Measurements from ENCODE around the gene MPC1.
"Not testable (repeated sequence)": the region's sequence is repeated elsewhere in the genome, so short reads cannot be mapped to it uniquely, and the experiment has no call there.

MPC1 gene

DNA sequence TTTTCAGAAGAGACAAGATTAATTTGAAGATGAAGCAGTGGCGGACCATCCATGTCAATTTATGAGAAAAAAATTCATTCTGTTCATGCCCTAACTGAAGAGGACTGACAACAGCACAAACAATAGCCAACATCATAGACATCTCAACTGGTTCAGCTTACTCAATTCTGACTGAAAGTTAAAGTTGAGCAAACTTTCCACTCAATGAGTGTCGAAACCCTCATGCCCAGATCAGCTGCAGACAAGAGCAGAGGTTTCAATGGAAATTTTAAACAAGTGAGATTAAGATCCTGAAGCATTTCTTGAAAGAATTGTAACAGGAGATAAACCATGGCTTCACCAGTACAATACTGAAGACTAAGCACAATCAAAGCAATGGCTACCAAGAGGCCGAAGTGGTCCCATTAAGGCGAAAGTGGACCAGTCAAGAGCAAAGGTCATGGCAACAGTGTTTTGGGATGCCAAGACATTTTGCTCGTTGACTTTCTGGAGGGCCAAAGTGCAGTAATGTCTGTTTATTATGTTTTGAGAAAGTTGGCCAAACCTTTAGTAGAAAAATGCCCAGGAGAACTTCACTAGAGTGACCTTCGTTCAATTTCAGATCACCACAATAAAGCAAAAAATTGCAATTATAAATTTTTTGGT, 34.3 kb downstream of the MPC1 start:
- in situ Hi-C loops (cut with HindIII; ENCODE audit: low sequenced_read_pairs) = no loop called here

DNA sequence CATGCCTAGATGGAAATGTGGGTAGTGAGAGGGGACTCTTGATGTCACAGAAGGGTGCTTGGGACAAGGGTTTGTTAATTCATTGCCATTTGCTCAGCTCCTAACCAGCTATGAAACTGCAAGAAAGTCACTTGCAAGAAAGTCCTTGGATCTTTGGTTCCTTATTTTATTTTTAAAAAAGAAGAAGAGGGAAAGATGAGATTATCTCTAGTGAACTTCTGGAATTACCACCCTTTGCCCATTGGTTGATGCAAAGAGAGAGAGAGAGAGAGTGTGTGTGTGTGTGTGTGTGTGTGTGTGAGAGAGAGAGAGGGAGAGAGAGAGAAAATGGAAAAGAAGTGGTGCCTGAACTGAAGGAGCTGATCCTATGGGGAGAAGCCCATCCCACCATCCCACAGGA, 35.8 kb downstream of the MPC1 start:
- in situ Hi-C loops (cut with HindIII; ENCODE audit: low sequenced_read_pairs) = no loop called here

DNA sequence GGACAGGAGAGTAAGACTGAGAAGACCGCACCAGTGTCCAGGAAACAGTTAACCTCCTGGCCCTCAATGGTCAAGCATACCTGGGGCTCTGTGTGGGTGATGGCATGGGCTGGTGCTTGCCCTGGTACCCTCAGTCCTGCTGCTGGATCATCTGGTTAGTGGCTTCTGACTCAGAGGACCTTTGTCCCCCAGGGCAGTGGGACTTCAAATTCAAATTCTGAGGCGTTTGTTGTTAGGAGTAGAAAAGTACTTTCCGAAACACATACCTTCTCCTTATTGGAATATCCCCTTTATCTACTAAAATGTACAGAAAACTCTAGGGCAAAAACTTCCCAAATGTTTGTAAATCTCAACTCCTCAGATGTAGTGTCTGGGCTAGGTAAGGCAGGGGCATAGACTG, 36.3 kb downstream of the MPC1 start:
- in situ Hi-C loops (cut with HindIII; ENCODE audit: low sequenced_read_pairs) = no loop called here

DNA sequence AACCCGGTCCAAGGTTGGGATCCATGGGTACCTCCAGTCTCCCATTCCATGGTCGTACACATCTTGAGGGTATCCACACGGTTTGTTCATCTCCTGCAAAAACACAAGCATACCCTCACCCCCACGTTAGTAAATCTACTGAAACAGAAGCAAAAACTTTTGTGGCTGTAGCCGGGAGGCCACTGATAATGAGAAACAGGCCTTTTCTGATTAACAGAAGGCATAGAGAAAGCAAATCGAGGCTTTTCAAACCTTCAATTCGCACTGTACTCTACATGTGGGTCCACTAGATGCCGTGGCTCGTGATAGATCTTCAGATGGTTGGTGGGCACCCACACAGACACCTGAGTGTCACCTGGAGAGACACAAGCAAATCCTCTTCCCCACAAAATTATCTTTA, 37.1 kb downstream of the MPC1 start:
- in situ Hi-C loops (cut with HindIII; ENCODE audit: low sequenced_read_pairs) = not testable (repeated sequence)

DNA sequence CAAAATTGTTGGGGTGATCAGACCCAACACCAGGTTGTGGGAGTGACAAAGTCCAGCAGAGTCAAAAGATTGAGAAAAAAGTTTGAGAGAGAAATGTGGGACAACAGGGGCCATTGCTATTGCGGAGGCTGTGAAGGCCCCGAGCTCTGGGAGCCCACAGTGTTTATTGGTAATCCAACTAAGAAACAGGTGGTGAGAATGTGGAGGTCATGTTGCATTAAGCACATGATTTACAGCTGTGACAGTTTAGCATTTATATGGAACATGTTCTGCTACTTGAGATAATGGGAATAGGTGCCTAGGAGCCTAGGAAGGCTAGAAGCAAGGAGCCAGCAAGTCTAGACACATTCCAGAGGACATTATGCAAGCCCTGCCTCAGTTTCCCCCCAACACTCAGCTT, 37.8 kb downstream of the MPC1 start:
- in situ Hi-C loops (cut with HindIII; ENCODE audit: low sequenced_read_pairs) = not testable (repeated sequence)

DNA sequence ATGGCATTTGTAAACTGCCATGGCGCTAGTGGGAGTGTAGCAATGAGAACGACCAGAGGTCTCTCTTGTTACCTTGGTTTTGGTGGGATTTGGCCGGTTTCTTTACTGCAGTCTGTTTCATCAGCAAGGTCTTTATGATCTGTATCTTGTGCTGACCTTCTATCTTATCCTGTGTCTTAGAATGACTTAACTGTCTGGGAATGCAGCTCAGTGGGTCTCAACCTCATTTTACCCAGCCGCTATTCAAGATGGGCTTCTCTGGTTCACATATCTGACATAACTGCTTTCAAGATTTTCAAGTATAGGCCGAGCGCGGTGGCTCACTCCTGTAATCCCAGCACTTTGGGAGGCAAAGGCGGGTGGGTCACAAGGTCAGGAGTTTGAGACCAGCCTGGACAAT, 38.5 kb downstream of the MPC1 start:
- in situ Hi-C loops (cut with HindIII; ENCODE audit: low sequenced_read_pairs) = no loop called here

DNA sequence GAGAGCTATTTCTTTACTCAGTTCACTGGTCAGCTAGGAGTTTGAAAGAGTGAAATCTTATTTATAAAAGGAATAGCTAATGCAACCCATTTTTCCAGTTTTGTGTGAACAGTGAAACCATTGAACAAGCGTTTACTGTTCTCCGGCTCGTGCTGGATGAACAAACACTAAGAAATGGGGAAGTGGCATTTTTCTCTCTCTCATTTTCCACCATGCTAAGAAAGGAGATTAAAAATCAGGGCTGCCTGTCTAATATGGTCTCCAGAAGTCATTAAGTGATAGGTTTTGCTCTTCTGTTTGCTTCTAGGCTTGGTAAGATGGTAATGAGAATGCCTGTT, 39.6 kb downstream of the MPC1 start:
- in situ Hi-C loops (cut with HindIII; ENCODE audit: low sequenced_read_pairs) = no loop called here

DNA sequence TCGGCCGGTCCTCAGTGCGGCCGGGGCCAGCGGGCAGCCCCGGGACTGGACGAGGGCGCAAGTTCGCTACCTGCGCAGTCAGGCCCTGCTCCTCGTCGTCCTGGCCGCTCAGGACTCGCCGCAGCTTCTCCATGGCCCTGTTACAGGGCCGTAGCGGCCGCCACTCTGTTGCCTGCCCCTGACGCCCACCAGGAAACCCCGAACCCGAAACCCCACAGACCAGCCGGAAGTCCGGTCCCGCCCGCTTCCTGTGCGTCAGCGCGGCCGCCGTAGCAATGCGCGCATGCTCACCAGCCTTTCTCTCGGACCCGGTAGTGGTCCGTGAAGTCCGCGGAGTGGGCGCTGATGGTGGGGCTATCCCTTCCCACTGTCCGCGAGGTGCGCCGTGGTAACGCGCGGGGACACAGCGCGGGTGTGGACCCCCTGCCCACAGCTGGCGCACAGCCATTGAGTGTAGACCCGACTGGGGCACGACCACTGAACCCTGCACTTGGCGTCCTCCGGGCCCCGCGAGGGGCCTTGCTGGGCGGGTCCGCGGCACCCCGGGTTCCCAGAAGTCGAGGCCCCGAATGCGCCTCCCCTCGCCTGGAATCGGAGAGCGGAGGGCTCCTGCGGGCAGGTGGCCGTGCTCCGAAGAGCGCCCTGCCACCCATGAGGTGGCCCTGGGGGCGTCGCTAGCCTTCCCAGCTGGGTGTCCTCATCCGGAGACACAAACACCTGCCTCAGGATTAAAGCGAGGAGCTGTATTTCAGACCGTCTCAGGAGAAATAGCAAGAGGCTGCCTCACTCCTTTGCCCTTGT, 40.2 kb downstream of the MPC1 start, which contains the start of gene SFT2D1:
Gene SFT2D1 (minus strand): TSS at position 197 of the 801 bp plus-strand sequence. CDS start 64 bp downstream, at position 133.
- in situ Hi-C loops (cut with HindIII; ENCODE audit: low sequenced_read_pairs) = no loop called here

DNA sequence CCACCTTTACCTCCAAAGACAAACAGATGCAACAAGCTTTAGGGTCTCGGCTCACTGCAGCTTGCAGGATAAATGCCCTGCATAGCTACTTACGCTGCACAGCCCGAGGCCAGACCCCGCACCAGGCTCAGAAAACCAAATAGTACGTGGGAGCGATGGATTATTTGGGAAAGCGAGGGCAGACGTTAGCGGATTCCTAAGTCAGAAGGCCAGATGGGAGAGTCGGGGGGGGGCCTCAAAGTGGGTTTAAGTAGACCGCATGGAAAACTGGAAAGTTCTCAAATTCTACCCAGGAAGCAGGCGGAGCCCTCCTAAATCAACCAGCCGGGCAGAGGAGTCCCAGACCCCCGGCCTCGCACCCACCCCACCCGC, 40.8 kb downstream of the MPC1 start:
- in situ Hi-C loops (cut with HindIII; ENCODE audit: low sequenced_read_pairs) = no loop called here

DNA sequence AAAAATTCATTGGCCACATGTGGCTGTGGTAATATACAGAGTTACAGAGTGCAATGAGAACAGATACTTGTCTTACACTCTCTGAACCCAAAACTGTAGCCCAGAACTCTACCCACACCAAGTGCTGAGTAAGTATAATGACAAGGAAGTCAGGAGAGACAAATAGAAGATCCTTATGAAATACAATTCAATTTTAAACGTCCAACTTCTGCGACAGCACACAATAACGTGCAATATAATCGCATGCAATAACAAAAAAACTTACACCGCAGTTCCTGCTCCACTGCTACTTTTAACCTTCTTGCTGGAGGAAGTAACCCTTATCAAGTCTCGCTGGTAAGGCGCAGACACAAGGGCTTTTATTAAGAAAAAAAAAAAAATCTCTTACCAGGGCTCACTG, 41.3 kb downstream of the MPC1 start:
- in situ Hi-C loops (cut with HindIII; ENCODE audit: low sequenced_read_pairs) = no loop called here

DNA sequence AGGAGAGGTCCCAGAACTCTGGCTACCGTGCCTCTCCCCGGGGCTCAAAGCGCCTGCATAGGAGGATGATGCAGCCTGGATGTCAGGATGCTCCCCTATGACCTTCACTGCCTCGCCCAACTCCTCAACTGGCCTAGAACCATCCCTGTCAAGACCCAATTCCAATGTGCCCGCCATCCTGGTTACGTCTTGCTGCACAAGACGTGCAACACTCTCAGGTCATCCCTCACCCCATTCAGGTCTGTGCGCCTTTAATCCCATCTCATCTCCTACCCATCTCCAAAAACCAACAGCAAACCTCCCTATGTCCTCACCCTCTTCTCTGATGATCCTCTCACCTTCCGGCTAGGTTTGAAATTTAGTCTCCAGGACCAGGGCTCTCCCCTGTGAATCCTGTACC, 43.9 kb downstream of the MPC1 start:
- in situ Hi-C loops (cut with HindIII; ENCODE audit: low sequenced_read_pairs) = no loop called here

DNA sequence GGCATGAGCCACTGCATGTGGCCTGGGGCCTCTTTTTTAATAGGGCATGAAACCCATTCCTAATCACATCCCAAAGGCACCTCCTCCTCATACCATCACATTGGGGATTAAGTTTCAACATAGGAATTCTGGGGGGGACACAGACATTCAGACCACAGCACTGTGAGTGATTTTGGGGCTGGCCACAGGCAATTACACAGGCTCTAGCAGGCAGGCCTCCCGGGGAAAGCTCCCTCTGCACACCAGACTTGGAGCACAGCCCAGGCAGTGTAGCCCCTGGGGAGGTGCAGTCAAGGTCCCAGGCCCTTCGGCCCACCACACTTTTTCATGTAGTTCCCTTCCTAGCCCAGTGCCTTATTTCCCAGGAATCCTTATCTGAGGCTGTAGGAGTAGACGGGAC, 45.9 kb downstream of the MPC1 start:
- in situ Hi-C loops (cut with HindIII; ENCODE audit: low sequenced_read_pairs) = no loop called here

DNA sequence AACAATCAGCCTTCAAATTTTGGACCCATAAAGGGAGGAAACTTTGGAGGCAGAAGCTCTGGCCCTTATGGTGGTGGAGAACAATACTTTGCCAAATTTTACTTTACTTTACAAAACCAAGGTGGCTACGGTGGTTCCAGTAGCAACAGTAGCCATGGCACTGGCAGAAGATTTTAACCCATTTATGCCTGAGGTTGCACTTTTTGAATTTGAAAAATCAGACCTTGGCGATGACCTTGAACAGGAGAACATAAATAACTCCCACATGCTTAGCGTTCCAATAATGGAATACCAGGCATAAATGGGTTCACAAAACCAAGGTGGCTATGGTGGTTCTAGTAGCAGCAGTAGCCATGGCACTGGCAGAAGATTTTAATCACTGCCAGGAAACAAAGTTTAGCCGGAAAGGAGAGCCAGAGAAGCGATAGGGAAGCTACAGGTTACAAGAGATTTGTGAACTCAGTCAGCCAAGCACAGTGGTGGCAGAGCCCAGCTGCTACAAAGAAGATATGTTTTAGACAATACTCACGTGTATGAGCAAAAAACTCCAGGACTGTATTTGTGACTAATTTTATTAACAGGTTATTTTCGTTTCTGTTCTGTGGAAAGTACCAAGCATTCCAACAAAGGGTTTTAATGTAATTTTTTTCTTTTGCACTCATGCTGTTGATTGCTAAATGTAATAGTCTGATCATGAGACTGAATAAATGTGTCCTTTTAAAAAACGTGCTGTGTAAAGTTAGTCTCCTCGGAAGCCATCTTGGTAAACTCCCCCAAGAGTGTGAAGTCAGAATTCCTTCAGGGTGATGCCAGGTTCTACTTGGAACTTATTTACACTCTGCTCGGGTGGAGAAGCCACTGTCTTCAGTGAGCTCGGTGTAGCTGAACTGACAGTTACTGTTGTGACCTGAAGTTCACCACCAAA, 47.1 kb downstream of the MPC1 start:
- in situ Hi-C loops (cut with HindIII; ENCODE audit: low sequenced_read_pairs) = no loop called here

DNA sequence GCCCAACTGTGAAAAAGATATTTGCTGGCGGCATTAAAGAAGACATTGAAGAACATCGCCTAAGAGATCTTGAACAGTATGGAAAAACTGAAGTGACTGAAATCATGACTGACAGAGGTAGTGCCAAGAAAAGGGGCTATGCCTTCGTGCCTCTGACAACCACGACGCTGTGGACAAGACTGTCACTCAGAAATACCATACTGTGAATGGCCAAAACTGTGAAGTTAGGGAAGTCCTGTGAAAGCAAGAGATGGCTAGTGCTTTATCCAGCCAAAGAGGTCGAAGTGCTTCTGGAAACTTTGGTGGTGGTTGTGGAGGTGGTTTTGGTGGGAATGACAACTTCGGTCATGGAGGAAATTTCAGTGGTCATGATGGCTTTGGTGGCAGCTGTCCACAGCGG, 47.9 kb downstream of the MPC1 start:
- in situ Hi-C loops (cut with HindIII; ENCODE audit: low sequenced_read_pairs) = loop anchor here (5.0 kb wide), 1 partner anchor 62 kb away; no protein-coding TSS in a partner anchor

DNA sequence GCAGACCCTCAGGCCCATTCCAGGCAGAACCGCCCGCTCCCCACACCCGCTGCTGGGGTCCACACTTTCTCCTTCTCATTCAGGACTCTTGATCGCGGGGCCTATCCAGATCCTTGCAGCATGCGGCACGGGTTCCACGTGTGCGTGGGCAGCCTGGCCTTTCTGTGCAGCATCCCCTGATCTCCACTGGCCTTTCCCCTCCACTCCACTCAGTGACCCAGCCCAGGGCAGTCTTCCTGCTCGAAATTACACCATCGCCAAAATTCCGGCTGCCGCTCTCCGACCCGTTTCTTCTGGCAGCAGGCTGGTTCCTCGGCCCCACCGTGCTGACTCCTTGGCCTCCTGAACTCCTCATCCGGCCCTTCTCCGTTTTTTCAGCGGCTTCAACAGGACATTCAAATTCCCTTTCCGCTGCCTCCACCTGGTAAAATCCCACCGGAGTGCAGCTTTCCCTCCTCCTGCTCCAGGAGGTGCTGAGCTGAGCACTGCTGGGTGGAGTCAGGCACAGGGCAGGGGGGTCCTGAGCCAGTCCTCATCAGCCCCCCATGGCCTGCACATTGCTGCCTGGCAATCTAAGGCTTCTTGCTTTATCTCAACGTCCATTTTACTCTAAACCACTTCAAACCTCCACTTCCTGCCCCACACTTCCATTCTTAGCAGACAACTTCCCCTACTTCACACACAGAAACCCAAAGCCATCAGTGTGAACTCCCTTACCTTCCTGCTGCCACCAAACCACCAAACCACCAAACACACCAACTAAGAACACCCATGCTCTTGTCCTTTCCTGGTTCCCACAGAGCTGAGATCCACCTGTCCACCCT, 49.4 kb downstream of the MPC1 start:
- in situ Hi-C loops (cut with HindIII; ENCODE audit: low sequenced_read_pairs) = loop anchor here (5.0 kb wide), 1 partner anchor 64 kb away; no protein-coding TSS in a partner anchor

DNA sequence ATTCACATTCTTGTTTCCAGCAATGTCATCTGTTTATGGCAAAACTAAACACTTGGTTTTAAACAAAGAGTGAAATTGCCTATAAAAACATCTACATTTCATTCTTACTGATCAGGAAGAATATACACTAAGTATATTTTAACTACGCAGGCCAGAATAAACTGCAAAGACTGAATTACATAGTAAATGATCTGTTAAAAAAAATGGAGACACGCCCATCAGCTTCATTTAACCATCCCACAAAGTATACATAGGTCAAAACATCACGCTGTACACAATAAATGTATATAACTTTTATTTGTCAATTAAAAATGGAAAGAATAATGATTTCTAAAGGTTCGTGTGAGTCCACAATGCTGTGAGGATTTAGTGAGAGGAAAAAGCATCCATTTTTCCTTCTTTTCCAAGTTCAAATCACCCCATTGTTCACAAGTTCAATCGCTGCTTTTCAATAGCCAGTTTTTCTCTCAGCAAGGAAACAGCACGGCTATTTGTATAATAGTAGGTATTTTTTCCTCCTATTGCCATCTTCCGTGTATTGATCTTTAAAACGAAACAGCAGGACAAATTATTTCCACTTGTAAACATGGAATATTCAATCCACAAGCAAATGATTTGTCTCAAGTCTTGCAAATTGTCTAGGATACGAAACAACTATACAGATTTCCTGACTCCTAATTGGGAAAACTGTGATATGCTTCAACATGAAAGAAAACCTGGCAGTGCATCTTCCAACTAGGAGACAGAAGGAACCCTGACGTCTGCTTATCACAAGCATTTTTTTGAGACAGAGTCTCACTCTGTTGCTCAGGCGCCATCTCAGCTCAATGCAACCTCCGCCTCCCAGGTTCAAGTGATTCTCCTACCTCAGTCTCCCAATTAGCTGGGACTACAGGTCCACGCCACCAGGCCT, 51.0 kb downstream of the MPC1 start:
- in situ Hi-C loops (cut with HindIII; ENCODE audit: low sequenced_read_pairs) = loop anchor here (5.0 kb wide), 1 partner anchor 66 kb away; no protein-coding TSS in a partner anchor

DNA sequence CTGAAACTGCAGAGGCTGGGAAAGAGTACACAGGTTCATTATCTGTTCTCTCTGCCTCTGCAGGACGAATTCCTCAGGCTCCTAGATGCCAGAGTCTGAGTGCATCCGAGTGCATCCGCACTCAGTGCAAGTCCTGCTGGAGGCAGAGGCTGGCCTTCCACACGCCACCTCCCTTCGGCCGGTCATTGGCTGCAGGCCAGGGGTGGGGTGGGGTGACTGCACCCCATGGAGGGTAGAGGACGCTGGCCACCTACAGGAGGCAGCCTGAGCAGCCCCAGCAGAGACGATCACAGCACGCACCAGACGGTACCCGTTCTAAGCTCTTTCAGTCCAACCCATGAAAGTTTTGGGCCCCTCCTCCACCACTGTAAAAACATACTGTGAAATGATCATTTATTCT, 52.1 kb downstream of the MPC1 start:
- in situ Hi-C loops (cut with HindIII; ENCODE audit: low sequenced_read_pairs) = loop anchor here (5.0 kb wide), 1 partner anchor 67 kb away; no protein-coding TSS in a partner anchor

DNA sequence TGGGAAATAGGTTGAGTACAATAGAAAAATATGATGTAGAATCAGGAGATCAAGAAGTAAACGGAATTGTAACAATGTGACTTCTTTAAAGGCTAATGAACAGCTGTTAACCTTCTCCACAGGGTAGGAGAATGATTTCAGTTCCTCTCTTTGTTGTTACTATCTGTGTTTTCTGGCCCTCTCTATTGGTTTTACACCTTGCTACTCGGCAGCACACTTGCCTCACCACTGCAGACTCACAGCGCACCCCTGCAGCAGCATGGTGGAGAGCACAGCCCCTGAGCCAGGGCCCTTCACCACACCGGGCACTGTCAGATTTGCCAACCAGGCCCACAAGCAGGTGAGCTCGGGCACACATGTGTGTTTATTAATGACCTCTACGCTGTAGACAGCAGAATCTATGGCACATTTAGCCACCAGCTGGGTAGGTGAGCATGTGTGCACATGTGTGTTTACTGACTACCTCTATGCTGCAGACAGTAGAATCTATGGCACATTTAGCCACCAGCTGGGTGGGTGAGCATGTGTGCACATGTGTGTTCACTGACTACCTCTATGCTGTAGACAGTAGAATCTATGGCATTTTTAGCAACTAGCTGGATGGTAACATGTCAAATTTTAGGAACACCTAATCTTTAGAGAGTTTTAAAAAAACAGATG, 57.2 kb downstream of the MPC1 start:
- in situ Hi-C loops (cut with HindIII; ENCODE audit: low sequenced_read_pairs) = no loop called here

DNA sequence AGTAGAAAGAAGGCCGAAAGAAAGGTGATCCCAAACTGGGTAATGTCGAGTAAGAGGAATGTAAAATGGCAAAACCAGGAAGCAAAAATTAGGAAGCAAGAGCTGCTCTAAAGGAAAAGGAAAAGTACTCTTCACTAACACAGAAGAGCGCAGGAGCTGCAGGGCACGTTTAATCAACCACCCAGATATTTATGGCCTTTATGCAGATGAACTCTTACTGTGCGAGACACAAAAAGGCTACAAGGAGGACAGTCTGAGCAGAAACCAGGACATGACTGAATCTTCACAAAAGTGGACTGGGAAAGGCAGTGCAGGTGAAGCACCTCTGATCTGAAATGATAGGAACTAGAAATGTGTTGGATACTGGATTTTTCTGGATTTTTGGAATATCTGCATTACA, 59.3 kb downstream of the MPC1 start:
- in situ Hi-C loops (cut with HindIII; ENCODE audit: low sequenced_read_pairs) = no loop called here
